ENCODE results near the gene SOWAHB.

SOWAHB gene

DNA sequence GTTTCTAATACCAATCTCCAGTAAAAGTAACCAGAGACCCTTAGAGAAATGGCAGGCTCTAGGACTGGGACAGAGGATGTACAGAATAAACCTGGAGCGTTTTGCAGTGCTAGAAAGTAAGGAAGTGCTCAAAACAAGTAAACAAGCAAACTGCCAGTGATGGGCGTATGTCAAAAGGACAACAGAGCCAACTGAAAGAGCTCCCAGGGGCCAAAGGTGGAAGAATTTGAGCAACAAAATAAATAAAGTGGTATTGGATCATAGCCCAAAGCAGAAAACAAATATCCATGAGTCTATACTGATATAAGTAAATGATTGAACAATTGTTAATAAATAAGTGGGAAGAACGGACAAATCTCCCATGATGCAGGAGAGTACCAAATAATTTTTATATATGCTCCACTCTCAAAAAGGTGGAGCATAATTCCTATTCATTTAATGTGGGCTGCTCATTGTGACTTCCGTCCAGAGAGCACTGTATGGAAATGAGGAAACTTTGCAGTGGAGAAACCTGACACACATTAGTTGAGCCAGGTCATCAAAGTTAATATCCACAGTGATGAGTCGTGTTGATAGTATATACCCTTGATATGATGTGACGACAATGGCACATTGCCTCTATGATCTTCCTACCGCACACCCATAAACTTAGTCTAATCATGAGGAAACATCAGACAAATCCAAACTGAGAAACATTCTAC lies 33.8 kb upstream of the SOWAHB start:
- TF ChIP-seq, protein P1, sequence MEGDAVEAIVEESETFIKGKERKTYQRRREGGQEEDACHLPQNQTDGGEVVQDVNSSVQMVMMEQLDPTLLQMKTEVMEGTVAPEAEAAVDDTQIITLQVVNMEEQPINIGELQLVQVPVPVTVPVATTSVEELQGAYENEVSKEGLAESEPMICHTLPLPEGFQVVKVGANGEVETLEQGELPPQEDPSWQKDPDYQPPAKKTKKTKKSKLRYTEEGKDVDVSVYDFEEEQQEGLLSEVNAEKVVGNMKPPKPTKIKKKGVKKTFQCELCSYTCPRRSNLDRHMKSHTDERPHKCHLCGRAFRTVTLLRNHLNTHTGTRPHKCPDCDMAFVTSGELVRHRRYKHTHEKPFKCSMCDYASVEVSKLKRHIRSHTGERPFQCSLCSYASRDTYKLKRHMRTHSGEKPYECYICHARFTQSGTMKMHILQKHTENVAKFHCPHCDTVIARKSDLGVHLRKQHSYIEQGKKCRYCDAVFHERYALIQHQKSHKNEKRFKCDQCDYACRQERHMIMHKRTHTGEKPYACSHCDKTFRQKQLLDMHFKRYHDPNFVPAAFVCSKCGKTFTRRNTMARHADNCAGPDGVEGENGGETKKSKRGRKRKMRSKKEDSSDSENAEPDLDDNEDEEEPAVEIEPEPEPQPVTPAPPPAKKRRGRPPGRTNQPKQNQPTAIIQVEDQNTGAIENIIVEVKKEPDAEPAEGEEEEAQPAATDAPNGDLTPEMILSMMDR (IDR thresholded peaks at IDR 0.05; ENCODE audit: insufficient read depth, low read length, missing control alignments): no peak
- ChIA-PET POLR2A (no interaction called here), CTCF (no interaction called here)
- no peak overlapping the region for H3K4me3 ChIP-seq (ENCODE audit: low read depth, low read length)
- DNase-seq (ENCODE audit: low read depth, low spot score): no peak

DNA sequence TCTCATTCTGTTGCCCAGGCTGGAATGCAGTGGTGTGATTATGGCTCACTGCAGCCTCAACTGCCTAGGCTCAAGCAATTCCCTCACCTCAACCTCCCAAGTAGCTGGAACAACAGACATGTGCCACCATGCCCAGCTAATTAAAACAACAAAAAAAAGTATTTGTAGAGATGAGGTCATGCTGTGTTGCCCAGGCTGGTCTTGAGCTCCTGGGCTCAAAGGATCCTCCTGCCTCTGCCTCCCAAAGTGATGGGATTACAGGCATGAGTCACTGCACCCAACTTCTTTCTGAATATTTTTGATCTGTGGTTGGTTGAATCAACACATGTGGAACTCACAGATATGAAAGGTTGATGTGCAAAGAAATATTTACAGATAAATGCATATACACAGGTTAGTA lies 33.1 kb upstream of the SOWAHB start:
- no peak for DNase-seq (ENCODE audit: low read depth, low spot score)
- ChIA-PET CTCF (no interaction called here), POLR2A (no interaction called here)
- H3K4me3 ChIP-seq (ENCODE audit: low read depth, low read length): no peak overlapping the region
- TF ChIP-seq, protein P1 (IDR thresholded peaks at IDR 0.05; ENCODE audit: insufficient read depth, low read length, missing control alignments): no peak

DNA sequence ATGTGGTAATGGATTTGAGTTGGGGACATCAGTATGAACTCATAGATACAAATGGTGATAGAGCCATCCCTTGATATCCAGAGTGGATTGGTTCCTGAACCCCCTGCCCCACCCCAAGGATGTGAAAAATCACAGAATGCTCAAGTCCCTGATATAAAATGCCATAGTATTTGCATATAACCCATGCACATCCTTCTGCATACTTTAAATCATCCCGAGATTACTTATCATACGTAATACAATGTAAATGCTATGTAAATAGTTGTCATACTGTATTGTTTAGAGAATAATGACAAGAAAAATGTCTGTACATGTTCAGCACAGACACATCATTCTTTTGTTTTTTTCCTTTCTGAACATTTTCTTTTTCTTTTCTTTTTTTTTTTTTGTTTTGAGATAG lies 32.7 kb upstream of the SOWAHB start:
- ChIA-PET POLR2A (no interaction called here), CTCF (no interaction called here)

DNA sequence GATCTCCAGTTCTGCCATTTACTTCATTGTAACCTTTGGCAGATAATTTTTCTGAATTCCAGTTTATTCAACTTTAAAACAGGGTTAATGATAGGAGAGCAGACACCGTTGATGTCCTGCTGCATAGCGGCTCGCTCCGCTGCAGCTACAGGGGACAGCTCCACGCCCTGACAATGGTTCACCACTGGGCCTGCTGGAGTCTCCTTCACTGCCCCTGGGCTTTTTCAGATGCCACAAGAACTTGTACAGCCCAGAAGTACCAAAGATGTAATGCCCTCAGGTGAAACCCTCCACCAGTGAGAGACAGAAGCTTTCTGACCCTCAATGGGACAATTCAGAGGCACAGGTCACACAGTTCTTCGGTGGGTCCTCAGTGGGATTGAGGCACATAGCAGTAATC lies 28.9 kb upstream of the SOWAHB start:
- H3K4me3 ChIP-seq (ENCODE audit: low read depth, low read length): no peak overlapping the region
- ChIA-PET CTCF (interaction anchor here (0.9 kb wide), 1 partner anchor 30 kb away, joined by 3 read pairs; no protein-coding TSS in a partner anchor), POLR2A (no interaction called here)
- DNase-seq (ENCODE audit: low read depth, low spot score): no peak
- TF ChIP-seq, protein P1 (IDR thresholded peaks at IDR 0.05; ENCODE audit: insufficient read depth, low read length, missing control alignments): no peak

More for the DNA sequence above, 32.7 kb upstream of the SOWAHB start:
- DNase-seq (ENCODE audit: low read depth, low spot score): no peak
- H3K4me3 ChIP-seq (ENCODE audit: low read depth, low read length): no peak overlapping the region
- TF ChIP-seq, protein P1 (IDR thresholded peaks at IDR 0.05; ENCODE audit: insufficient read depth, low read length, missing control alignments): no peak

DNA sequence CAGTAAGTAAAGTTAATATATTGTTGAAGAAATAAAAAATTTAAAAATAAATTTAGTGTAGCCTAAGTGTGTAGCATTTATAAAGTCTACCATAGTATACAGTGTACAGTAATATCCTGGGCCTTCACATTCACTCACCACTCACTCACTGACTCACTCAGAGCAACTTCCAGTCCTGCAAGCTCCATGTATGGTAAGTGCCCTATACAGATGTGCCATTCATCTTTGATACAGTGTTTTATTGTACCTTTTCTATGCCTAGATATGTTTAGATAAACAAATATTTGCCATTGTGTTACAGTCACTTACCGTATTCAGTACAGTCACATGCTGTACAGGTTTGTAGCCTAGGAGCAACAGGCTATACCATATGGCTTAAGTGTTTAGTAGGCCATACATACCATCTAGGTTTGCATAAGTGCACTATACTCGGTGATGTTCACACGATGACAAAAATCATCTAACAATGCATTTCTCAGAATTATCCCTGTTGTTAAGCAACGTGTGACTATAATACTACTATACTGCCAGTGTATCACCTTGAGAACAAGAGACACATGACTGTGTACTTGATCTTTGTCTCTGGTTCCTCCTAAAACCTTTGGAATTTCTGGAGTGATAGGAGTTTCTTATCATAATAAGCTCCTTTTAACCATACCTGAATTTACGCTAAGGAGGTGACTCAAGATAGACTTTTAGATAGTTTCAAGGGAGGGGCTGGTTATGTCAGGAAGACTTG lies 25.8 kb upstream of the SOWAHB start:
- CTCF ChIA-PET: interaction anchor here (1.1 kb wide), 1 partner anchor 18 kb away, joined by 3 read pairs; no protein-coding TSS in a partner anchor

More for the DNA sequence above, 25.8 kb upstream of the SOWAHB start:
- no peak for DNase-seq (ENCODE audit: low read depth, low spot score)
- no peak overlapping the region for H3K4me3 ChIP-seq (ENCODE audit: low read depth, low read length)
- TF ChIP-seq, protein P1 (IDR thresholded peaks at IDR 0.05; ENCODE audit: insufficient read depth, low read length, missing control alignments): no peak
- POLR2A ChIA-PET: interaction anchor here (0.8 to 0.9 kb wide), 2 partner anchors 19 to 112 kb away, joined by 3 read pairs; no protein-coding TSS in a partner anchor
